CD8-positive, alpha-beta memory T cell (primary cell): Measurements from ENCODE around the gene SH3BP5. TPM values are rescaled to one million over a fixed set of nuclear protein-coding genes. Genes with fewer than 3 reads are reported as not detected.

Experiments used
- CTCF ChIA-PET: fragments of 350-600 bp; sonication (Branson Sonifier 250); formaldehyde crosslinking; loops from one replicate; lab custom pipeline; 2021; ENCODE audit warnings: antibody characterized with exemption; lab: Charles Lee
- POLR2A ChIA-PET: fragments of 350-600 bp; sonication (Branson Sonifier 250); formaldehyde crosslinking; loops from one replicate; lab custom pipeline; 2021; ENCODE audit warnings: antibody characterized with exemption; lab: Charles Lee
- DNase-seq, 5 donors: peaks; one replicate each; pipeline versions ENCODE4 v3.0.0 to v3.0.0-alpha.2; 2020 to 2022; ENCODE audit warnings: mixed read lengths in 1 of 5
- H3K27ac ChIP-seq: one replicate; pipeline ENCODE4 v1.7.0; 2013; ENCODE audit warnings: low read depth, mild to moderate bottlenecking, low read length, moderate library complexity
- H3K27me3 ChIP-seq: 2 replicates; pipeline ENCODE4 v1.7.0; 2013; ENCODE audit warnings: low read length, mild to moderate bottlenecking; ENCODE audit not compliant: insufficient read depth, poor library complexity, severe bottlenecking
- H3K36me3 ChIP-seq: 2 replicates; pipeline ENCODE4 v1.7.0; 2013; ENCODE audit warnings: mild to moderate bottlenecking, low read length, moderate library complexity; ENCODE audit not compliant: insufficient read depth
- H3K4me1 ChIP-seq: 2 replicates; pipeline ENCODE4 v1.7.0; 2013; ENCODE audit warnings: mild to moderate bottlenecking, low read length, moderate library complexity; ENCODE audit not compliant: insufficient read depth
- H3K4me3 ChIP-seq: 2 replicates; pipeline ENCODE4 v1.7.0; 2013; ENCODE audit warnings: mild to moderate bottlenecking, low read length
- H3K9me3 ChIP-seq: 2 replicates; pipeline ENCODE4 v1.7.0; 2013; ENCODE audit warnings: mild to moderate bottlenecking, low read length
- H3K27ac Mint-ChIP-seq, 8 donors: one replicate each; pipeline ENCODE4 v1.8.0; 2020 to 2021; ENCODE audit warnings: mixed read lengths in 8 of 8, mild to moderate bottlenecking in 6 of 8, inconsistent platforms in 3 of 8, moderate library complexity in 3 of 8
- H3K27me3 Mint-ChIP-seq, 2 donors: one replicate each; pipeline ENCODE4 v1.8.0; 2020 to 2021; ENCODE audit warnings: mixed read lengths in 2 of 2, mild to moderate bottlenecking in 1 of 2, moderate library complexity in 1 of 2
- H3K36me3 Mint-ChIP-seq, 3 donors: one replicate each; pipeline ENCODE4 v1.8.0; 2020 to 2021; ENCODE audit warnings: mixed read lengths in 3 of 3, inconsistent platforms in 1 of 3, mild to moderate bottlenecking in 1 of 3
- H3K4me1 Mint-ChIP-seq, 3 donors: one replicate each; pipeline ENCODE4 v1.8.0; 2020 to 2021; ENCODE audit warnings: mixed read lengths in 3 of 3, inconsistent platforms in 1 of 3, mild to moderate bottlenecking in 1 of 3
- H3K4me3 Mint-ChIP-seq, 7 donors: one replicate each; pipeline ENCODE4 v1.8.0; 2020 to 2021; ENCODE audit warnings: mixed read lengths in 7 of 7, mild to moderate bottlenecking in 6 of 7, moderate library complexity in 4 of 7, inconsistent platforms in 2 of 7
- H3K9me3 Mint-ChIP-seq, 5 donors: one replicate each; pipeline ENCODE4 v1.8.0; 2020 to 2022; ENCODE audit warnings: mixed read lengths in 5 of 5, mild to moderate bottlenecking in 3 of 5, moderate library complexity in 2 of 5, inconsistent platforms in 1 of 5
- polyA plus RNA-seq: library from polyadenylated mRNA; unstranded; fragments of 300-500 nt; fragmentation: Illumina TruSeq; gene quantifications from one replicate; pipeline ENCODE4 v1.2.3, GENCODE V29; 2021
- total RNA-seq, 2 experiments: library from RNA; stranded (reverse); gene quantifications; one replicate each; pipeline ENCODE4 v1.2.3, GENCODE V29; 2021

The SH3BP5 gene
- total and polyA plus RNA-seq, 3 experiments from 2014 or later: 14.2 to 84.3 (median 15.5) TPM

DNA sequence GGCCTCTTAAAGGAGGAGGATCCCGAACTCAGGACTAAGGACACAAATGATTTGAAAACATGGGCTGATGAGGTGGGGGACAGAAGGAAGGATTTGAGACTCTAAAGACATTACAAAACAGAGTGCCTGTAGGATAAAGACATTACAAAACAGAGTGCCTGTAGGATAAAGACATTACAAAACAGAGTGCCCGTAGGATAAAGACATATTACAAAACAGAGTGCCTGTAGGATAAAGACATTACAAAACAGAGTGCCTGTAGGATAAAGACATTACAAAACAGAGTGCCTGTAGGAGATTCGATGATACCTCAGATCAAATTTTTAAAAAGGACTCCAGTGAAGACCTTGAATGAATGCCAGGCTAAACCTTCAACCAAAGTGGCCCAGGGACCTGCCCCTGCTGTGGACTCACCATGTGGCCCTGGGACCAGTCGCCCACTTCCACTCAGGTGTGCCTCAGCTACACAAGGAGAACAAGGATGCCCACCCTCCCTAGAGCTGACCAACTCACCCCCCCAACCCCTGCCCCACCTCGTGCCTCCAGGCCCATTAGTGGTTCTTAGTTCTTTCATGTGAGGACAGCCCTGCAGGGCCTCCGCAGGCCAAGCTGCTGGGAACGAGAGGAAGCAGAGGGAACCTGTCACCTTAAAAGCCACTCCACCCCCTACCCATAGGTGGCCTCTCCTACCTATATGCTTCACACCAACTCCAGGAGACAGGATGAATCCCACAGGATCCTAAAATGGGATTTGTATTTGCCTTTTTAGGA, 59.8 kb downstream of the SH3BP5 start:
- ChIA-PET CTCF (interaction anchor here (1.2 to 10.8 kb wide), 3 partner anchors 18 to 59 kb away, joined by 3 to 200 read pairs (median 6); partner anchors contain the start of gene SH3BP5), POLR2A (interaction anchor here (0.9 to 1.6 kb wide), 3 partner anchors 18 to 32 kb away, joined by 3 to 7 read pairs (median 5); no protein-coding TSS in a partner anchor)
- Histone ChIP-seq H3K27me3 (no peaks in the 10 kb centered on the region), H3K27ac (peak overlapping the region; percentile 40), H3K4me1 (peaks cover 84% of the 10 kb centered on the region), H3K36me3 (no peaks in the 10 kb centered on the region), H3K4me3 (no peak overlapping the region), H3K9me3 (no peaks in the 10 kb centered on the region)
- Mint-ChIP-seq H3K27me3 (no peaks in the 10 kb centered on the region), H3K36me3 (peaks cover 0 to 8% (median 7%) of the 10 kb centered on the region in 3 donors), H3K4me1 (peaks cover 80 to 90% (median 86%) of the 10 kb centered on the region in 3 donors), H3K9me3 (no peaks in the 10 kb centered on the region), H3K27ac (peak overlapping the region; percentile 89 to 98 (median 96)), H3K4me3 (peak overlapping the region in 6 of 7 donors; percentile 14 to 88 (median 74))
- DNase-seq: peak in 1 of 5 donors; percentile 10

DNA sequence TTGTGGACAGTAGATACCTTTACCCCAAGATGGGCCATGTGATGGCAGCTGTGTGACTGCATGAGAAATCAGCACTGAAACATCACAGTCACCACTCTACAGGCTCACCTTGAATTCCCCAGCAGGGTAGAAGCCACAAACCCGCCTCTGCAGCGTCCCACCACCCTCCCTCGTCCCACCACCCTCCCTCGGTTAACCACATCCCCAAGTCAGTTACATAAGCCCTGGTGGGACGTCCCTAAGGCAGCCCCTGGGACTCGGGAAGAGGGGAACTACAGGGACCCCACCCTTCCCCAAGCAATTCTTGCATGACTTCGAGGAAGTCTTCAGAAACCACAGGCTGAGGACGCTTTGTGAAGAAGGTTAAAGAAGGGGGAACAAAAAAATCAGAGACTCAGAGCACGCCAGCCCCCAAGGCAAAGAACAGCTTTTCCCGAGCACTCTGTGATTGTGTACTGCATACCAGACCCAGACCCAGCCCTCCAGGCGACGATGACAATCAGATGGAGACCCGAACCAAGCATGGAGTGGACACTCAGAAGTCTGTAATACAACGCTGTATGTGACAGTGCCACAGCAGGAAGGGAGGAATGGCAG, 60.5 kb downstream of the SH3BP5 start:
- POLR2A ChIA-PET: interaction anchor here (0.6 to 1.7 kb wide), 4 partner anchors 20 to 61 kb away, joined by 3 to 7 read pairs (median 5); partner anchors contain the start of gene SH3BP5
- peaks cover 0 to 11% (median 8%) of the 10 kb centered on the region in 3 donors for H3K36me3 Mint-ChIP-seq
- Histone ChIP-seq H3K4me3 (no peak overlapping the region), H3K27me3 (no peaks in the 10 kb centered on the region), H3K27ac (peak overlapping the region; percentile 40), H3K9me3 (no peaks in the 10 kb centered on the region), H3K36me3 (no peaks in the 10 kb centered on the region), H3K4me1 (peaks cover 84% of the 10 kb centered on the region)
- H3K27ac Mint-ChIP-seq: peak overlapping the region; percentile 89 to 98 (median 96)
- CTCF ChIA-PET: interaction anchor here (1.2 to 10.8 kb wide), 4 partner anchors 19 to 107 kb away, joined by 3 to 200 read pairs (median 56); partner anchors contain the start of gene SH3BP5
- no peaks in the 10 kb centered on the region for H3K9me3 Mint-ChIP-seq
- no peaks in the 10 kb centered on the region for H3K27me3 Mint-ChIP-seq
- peak overlapping the region; percentile 50 to 88 (median 73) for H3K4me3 Mint-ChIP-seq
- H3K4me1 Mint-ChIP-seq: peaks cover 76 to 89% (median 86%) of the 10 kb centered on the region in 3 donors
- DNase-seq: peak; percentile 75 to 93 (median 86)

DNA sequence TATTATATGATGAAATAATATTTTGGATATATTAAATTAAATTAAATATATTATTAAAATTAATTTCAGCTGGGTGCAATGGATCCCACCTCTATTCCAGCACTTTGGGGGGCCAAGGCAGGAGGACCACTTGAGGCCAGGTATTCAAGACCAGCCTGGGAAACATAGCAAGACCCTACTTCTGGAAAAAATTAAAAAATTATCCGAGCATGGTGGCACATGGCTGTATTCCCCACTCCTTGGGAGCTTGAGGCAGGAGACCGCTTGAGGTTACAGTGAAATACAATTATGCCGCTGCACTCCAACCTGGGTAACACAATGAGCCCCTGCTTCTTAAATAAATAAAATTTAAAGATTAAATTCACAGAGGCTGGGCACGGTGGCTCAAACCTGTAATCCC, 61.4 kb downstream of the SH3BP5 start:
- CTCF ChIA-PET: interaction anchor here (1.5 to 10.8 kb wide), 5 partner anchors 12 to 108 kb away, joined by 5 to 200 read pairs (median 6); partner anchors contain the start of genes CAPN7 and SH3BP5
- Histone ChIP-seq H3K36me3 (no peaks in the 10 kb centered on the region), H3K9me3 (no peaks in the 10 kb centered on the region), H3K4me3 (no peak overlapping the region), H3K27me3 (no peaks in the 10 kb centered on the region), H3K27ac (no peak overlapping the region), H3K4me1 (peaks cover 84% of the 10 kb centered on the region)
- Mint-ChIP-seq H3K27me3 (no peaks in the 10 kb centered on the region), H3K27ac (peak overlapping the region in 1 of 8 donors; percentile 98), H3K4me3 (peak overlapping the region in 3 of 7 donors; percentile 23 to 88 (median 81)), H3K9me3 (no peaks in the 10 kb centered on the region), H3K4me1 (peaks cover 73 to 91% (median 87%) of the 10 kb centered on the region in 3 donors), H3K36me3 (peaks cover 0 to 17% (median 9%) of the 10 kb centered on the region in 3 donors)
- DNase-seq: no peak
- POLR2A ChIA-PET: interaction anchor here (0.6 to 1.7 kb wide), 3 partner anchors 21 to 95 kb away, joined by 3 to 7 read pairs (median 7); partner anchors contain the start of gene SH3BP5

DNA sequence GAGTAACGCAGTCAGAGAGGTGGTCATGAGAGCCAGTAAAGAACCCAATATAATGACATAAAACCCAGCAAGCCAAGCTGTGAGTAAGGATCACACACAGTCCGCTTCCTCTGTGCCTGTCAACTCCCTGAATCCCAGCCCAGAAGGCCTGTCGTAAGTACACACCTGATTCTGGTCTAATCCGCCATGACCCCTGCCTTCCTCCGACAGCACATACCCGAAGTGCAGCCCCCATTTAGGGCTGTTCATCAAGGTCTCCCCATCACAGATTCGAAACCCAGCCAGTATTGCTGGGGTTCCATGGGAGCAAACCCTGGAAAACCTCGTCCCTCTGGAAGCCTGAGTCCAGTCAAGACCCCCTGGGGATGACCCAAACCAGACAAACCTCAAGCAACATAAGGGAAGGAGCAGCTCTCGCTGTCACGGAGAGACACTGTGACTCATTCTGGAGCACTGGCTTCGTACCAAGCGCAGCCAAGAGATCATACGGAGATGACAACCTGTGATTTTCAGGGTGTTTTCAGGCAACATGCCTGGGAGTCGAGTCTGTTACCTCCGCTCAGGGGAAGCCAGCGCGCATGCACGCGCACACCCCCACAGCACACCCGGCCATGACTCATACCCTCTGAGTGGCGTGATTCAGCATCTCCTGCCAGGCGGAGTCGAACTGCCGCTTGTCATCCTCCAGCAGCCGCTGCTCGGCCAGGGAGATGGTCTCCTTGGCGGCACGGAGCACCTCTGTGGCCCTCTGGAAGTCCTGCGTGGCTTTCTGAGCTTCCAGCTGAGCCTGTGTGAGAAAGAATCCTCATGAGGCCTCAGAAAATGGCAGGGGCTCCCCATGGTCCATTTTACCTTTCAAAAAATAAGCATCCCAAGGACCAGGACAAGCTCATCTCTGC, 63.0 kb downstream of the SH3BP5 start:
- H3K4me3 ChIP-seq: peak overlapping the region; percentile 34
- H3K27ac Mint-ChIP-seq: peak overlapping the region; percentile 79 to 94 (median 88)
- H3K27me3 Mint-ChIP-seq: no peaks in the 10 kb centered on the region
- no peaks in the 10 kb centered on the region for H3K27me3 ChIP-seq
- no peaks in the 10 kb centered on the region for H3K36me3 ChIP-seq
- no peaks in the 10 kb centered on the region for H3K9me3 ChIP-seq
- H3K4me1 ChIP-seq: peaks cover 85% of the 10 kb centered on the region
- peaks cover 0 to 22% (median 13%) of the 10 kb centered on the region in 3 donors for H3K36me3 Mint-ChIP-seq
- ChIA-PET POLR2A (interaction anchor here (0.6 to 1.3 kb wide), 2 partner anchors 21 to 23 kb away, joined by 3 to 4 read pairs; no protein-coding TSS in a partner anchor), CTCF (interaction anchor here (0.8 to 10.8 kb wide), 15 partner anchors 10 to 137 kb away, joined by 3 to 200 read pairs (median 5); partner anchors contain the start of genes CAPN7 and SH3BP5)
- peak; percentile 38 to 91 (median 77) for DNase-seq
- H3K9me3 Mint-ChIP-seq: no peaks in the 10 kb centered on the region
- peak overlapping the region; percentile 61 for H3K27ac ChIP-seq
- H3K4me3 Mint-ChIP-seq: peak overlapping the region; percentile 18 to 88 (median 71)
- H3K4me1 Mint-ChIP-seq: peaks cover 73 to 91% (median 89%) of the 10 kb centered on the region in 3 donors

DNA sequence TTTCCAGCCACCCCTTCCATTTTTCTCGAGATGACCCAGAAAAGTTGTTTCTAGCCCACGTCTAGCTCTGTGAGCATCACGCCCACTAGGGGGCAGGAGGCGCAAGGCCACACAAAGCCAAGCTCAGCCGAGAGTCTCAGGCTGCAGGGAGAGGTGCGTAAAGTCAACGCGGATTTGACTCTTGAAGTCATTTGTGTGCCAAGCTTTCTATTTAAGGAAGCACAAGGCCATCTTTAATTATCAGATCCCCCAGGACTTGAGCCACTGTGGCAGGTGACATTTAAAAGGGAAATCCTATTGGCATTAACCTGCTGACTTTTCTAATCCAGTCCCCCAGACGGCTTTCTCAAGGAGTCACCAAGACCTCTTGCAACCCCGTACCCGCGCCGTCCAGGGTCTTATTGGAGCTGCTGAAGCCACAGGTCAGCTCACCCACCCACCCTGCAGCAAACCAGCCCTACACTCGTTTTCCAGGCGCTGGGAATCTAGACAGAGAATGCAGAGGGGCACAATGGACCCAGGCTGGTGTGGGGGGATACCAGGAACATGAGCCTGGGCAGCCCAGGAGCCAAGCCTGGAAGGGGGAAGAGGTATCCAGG, 64.3 kb downstream of the SH3BP5 start:
- Mint-ChIP-seq H3K9me3 (no peaks in the 10 kb centered on the region), H3K27me3 (no peaks in the 10 kb centered on the region), H3K36me3 (peaks cover 0 to 23% (median 13%) of the 10 kb centered on the region in 3 donors), H3K4me3 (peak overlapping the region in 6 of 7 donors; percentile 34 to 68 (median 50)), H3K27ac (peak overlapping the region; percentile 32 to 87 (median 74)), H3K4me1 (peaks cover 75 to 91% (median 90%) of the 10 kb centered on the region in 3 donors)
- POLR2A ChIA-PET: interaction anchor here (0.7 to 1.3 kb wide), 5 partner anchors 11 to 157 kb away, joined by 3 to 7 read pairs (median 3); partner anchors contain the start of gene SH3BP5
- peaks cover 79% of the 10 kb centered on the region for H3K4me1 ChIP-seq
- peak; percentile 77 to 91 (median 80) for DNase-seq
- CTCF ChIA-PET: interaction anchor here (0.8 to 10.8 kb wide), 52 partner anchors 8 to 331 kb away, joined by 3 to 200 read pairs (median 6); partner anchors contain the start of genes CAPN7 and SH3BP5
- no peaks in the 10 kb centered on the region for H3K9me3 ChIP-seq
- H3K27ac ChIP-seq: no peak overlapping the region
- H3K4me3 ChIP-seq: no peak overlapping the region
- no peaks in the 10 kb centered on the region for H3K36me3 ChIP-seq
- no peaks in the 10 kb centered on the region for H3K27me3 ChIP-seq

DNA sequence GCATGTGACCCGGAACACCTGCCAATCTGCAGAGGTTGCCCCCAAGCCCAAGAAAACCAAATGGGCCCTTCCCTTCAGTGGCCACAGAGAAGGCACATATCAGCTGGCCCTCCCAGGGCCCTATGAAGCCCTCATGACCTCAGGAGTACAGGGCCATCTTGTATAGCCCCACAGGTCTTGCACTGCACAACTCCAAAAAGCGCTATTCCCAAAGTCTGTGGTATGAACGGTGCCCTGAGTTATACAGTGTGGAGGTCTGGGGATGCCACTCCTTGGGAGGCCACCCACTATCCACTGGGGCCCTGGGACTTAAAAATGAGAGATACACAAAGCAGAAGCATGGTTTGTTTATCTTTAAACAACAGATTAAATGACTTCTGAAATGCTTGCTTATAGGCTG, 64.9 kb downstream of the SH3BP5 start:
- peaks cover 0 to 24% (median 13%) of the 10 kb centered on the region in 3 donors for H3K36me3 Mint-ChIP-seq
- H3K36me3 ChIP-seq: no peaks in the 10 kb centered on the region
- no peak overlapping the region for H3K4me3 Mint-ChIP-seq
- peaks cover 72% of the 10 kb centered on the region for H3K4me1 ChIP-seq
- H3K4me1 Mint-ChIP-seq: peaks cover 69 to 86% (median 86%) of the 10 kb centered on the region in 3 donors
- H3K9me3 Mint-ChIP-seq: no peaks in the 10 kb centered on the region
- peak overlapping the region in 7 of 8 donors; percentile 57 to 89 (median 79) for H3K27ac Mint-ChIP-seq
- no peaks in the 10 kb centered on the region for H3K27me3 Mint-ChIP-seq
- no peak overlapping the region for H3K27ac ChIP-seq
- no peak overlapping the region for H3K4me3 ChIP-seq
- DNase-seq: no peak
- ChIA-PET CTCF (interaction anchor here (0.8 to 10.8 kb wide), 51 partner anchors 9 to 331 kb away, joined by 3 to 200 read pairs (median 6); partner anchors contain the start of genes CAPN7 and SH3BP5), POLR2A (interaction anchor here (0.7 to 1.3 kb wide), 4 partner anchors 12 to 138 kb away, joined by 3 to 7 read pairs (median 4); partner anchors contain the start of gene SH3BP5)
- H3K9me3 ChIP-seq: no peaks in the 10 kb centered on the region
- no peaks in the 10 kb centered on the region for H3K27me3 ChIP-seq
